ENCODE results near the gene PDLIM3. TPM values are rescaled to one million over a fixed set of nuclear protein-coding genes. Genes with fewer than 3 reads are reported as not detected.

PDLIM3 gene
- total and polyA plus RNA-seq, 9 of the 15 experiments (the other 6 are each of a cell fraction or from before 2014, with no cell fraction given) = 0.06 TPM; not detected in 8

- no peak for FAIRE-seq
Observed at GRCh38 chr4:185540487-185541120, 5.3 kb upstream of the PDLIM3 start.

More at GRCh38 chr4:185540487-185541120, 5.3 kb upstream of the PDLIM3 start:
- Histone ChIP-seq H3K79me2 (ENCODE audit: control insufficient read depth, insufficient read depth, low read length) (no peaks in the 10 kb centered on the region), H3K9me1 (ENCODE audit: control insufficient read depth, insufficient read depth, low read length) (no peaks in the 10 kb centered on the region), H4K20me1 (replicated peaks; ENCODE audit: control insufficient read depth, insufficient read depth, low read length) (no peaks in the 10 kb centered on the region; the same call in 1 of the 2 replicates), H3K4me3 (no peak overlapping the region), H3K4me2 (ENCODE audit: insufficient read depth, low read length) (no peak overlapping the region), H3K9me3 (replicated peaks; ENCODE audit: control insufficient read depth, insufficient read depth, low read depth, low read length) (no peaks in the 10 kb centered on the region), H3K4me1 (replicated peaks in 1 of 2; ENCODE audit: control insufficient read depth in 2 of 2, insufficient read depth in 2 of 2, low read length in 2 of 2) (peaks cover 0 to under 1% of the 10 kb centered on the region in 2 experiments; a peak in 2 of 5 replicates), H3K36me3 (ENCODE audit: control insufficient read depth, insufficient read depth, low read length) (no peaks in the 10 kb centered on the region), H2AFZ (ENCODE audit: low read depth, low read length) (no peak overlapping the region), H3K27me3 (ENCODE audit: control insufficient read depth in 2 of 2, insufficient read depth in 2 of 2, low read length in 2 of 2) (peaks cover 32 to 57% of the 10 kb centered on the region in 2 experiments), H3K27ac (ENCODE audit: extremely low read depth, low read depth, low read length) (no peak overlapping the region), H3K9ac (ENCODE audit: insufficient read depth in 1 of 2, low read depth in 2 of 2, low read length in 2 of 2) (no peak overlapping the region)
- intact Hi-C loops (cut with micrococcal nuclease) = no loop called here
- DNase-seq (ENCODE audit: extremely low read depth in 1 of 4, low spot score in 3 of 4) (no peak), ATAC-seq (no peak)
- WGBS (ENCODE audit: insufficient coverage, low coverage, missing lambda C conversion rate) = 4% methylated on average over 3 of the region's 3 CpGs
- in situ Hi-C loops (cut with MboI) = no loop called here
- TF ChIP-seq GTF2A2 (tag; IDR thresholded peaks at IDR 0.05) (no peak), GTF3C2 (IDR thresholded peaks at IDR 0.05; ENCODE audit: borderline replicate concordance, extremely low read depth, insufficient read length) (no peak), HDAC1 (IDR thresholded peaks at IDR 0.05) (no peak), DIDO1 (tag; IDR thresholded peaks at IDR 0.05; ENCODE audit: low read depth) (no peak), GATAD2A (IDR thresholded peaks at IDR 0.05) (no peak), ZNF707 (CRISPR knock-in tag; conservative IDR thresholded peaks at IDR 0.05) (no peak), ETV6 (IDR thresholded peaks at IDR 0.05; ENCODE audit: borderline replicate concordance in 1 of 2, low read depth in 2 of 2, low read length in 1 of 2) (no peak), ETV6 (CRISPR knock-in tag; IDR thresholded peaks at IDR 0.05; ENCODE audit: borderline replicate concordance) (no peak), ZSCAN29 (IDR thresholded peaks at IDR 0.05) (no peak), ZNF23 (CRISPR knock-in tag; IDR thresholded peaks at IDR 0.05) (no peak), KDM2B (CRISPR knock-in tag; IDR thresholded peaks at IDR 0.05) (no peak), USF1 (CRISPR knock-in tag; IDR thresholded peaks at IDR 0.05) (no peak), ZNF589 (CRISPR knock-in tag; IDR thresholded peaks at IDR 0.05; ENCODE audit: low read depth) (no peak), ZNF175 (CRISPR knock-in tag; IDR thresholded peaks at IDR 0.05; ENCODE audit: low read depth) (no peak), SPI1 (IDR thresholded peaks at IDR 0.05; ENCODE audit: borderline replicate concordance, low read depth, low read length) (no peak)
- no TSS peak for BruUV-seq (replicated peaks)
- CTCF ChIA-PET (ENCODE audit: low intra/inter-chr PET ratio) = no interaction called here
- POLR2A ChIA-PET = no interaction called here

Data from K562 (cell line).